Esophagus muscularis mucosa (tissue), 3 donors: ENCODE measurements around the gene SAMD4A.

Source experiments
- POLR2AphosphoS5 ChIP-seq, 2 donors: sonication (generic); formaldehyde crosslinking; IDR thresholded peaks; one replicate each; pipeline ENCODE4 v1.6.1; 2017; ENCODE audit warnings: antibody characterized with exemption in 2 of 2
- TF ChIP-seq, protein P1 (sequence below), 3 experiments: fragments of 200-600 bp in 2 of 3; fragments of 450-650 bp in 1 of 3; sonication (generic) in 2 of 3; IDR thresholded peaks; one replicate each; pipeline ENCODE4 v1.5.1; 2017 to 2019; ENCODE audit warnings: antibody characterized with exemption in 3 of 3, mild to moderate bottlenecking in 2 of 3, moderate library complexity in 1 of 3

- TF ChIP-seq, protein P1, sequence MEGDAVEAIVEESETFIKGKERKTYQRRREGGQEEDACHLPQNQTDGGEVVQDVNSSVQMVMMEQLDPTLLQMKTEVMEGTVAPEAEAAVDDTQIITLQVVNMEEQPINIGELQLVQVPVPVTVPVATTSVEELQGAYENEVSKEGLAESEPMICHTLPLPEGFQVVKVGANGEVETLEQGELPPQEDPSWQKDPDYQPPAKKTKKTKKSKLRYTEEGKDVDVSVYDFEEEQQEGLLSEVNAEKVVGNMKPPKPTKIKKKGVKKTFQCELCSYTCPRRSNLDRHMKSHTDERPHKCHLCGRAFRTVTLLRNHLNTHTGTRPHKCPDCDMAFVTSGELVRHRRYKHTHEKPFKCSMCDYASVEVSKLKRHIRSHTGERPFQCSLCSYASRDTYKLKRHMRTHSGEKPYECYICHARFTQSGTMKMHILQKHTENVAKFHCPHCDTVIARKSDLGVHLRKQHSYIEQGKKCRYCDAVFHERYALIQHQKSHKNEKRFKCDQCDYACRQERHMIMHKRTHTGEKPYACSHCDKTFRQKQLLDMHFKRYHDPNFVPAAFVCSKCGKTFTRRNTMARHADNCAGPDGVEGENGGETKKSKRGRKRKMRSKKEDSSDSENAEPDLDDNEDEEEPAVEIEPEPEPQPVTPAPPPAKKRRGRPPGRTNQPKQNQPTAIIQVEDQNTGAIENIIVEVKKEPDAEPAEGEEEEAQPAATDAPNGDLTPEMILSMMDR (IDR thresholded peaks at IDR 0.05) = no peak
- no peak for TF ChIP-seq POLR2AphosphoS5 (IDR thresholded peaks at IDR 0.05)
Measured at GRCh38 chr14:54823757-54824549, 257.0 kb downstream of the SAMD4A start.
